DMS53 (cell line): Measurements from ENCODE around the gene SLC30A1.
"Not testable (repeated sequence)": the region's sequence is repeated elsewhere in the genome, so short reads cannot be mapped to it uniquely, and the experiment has no call there.

Experiments used
- DNase-seq: peaks from one replicate; lab custom pipeline; 2025; lab: John Stamatoyannopoulos, UW

The SLC30A1 gene

DNA sequence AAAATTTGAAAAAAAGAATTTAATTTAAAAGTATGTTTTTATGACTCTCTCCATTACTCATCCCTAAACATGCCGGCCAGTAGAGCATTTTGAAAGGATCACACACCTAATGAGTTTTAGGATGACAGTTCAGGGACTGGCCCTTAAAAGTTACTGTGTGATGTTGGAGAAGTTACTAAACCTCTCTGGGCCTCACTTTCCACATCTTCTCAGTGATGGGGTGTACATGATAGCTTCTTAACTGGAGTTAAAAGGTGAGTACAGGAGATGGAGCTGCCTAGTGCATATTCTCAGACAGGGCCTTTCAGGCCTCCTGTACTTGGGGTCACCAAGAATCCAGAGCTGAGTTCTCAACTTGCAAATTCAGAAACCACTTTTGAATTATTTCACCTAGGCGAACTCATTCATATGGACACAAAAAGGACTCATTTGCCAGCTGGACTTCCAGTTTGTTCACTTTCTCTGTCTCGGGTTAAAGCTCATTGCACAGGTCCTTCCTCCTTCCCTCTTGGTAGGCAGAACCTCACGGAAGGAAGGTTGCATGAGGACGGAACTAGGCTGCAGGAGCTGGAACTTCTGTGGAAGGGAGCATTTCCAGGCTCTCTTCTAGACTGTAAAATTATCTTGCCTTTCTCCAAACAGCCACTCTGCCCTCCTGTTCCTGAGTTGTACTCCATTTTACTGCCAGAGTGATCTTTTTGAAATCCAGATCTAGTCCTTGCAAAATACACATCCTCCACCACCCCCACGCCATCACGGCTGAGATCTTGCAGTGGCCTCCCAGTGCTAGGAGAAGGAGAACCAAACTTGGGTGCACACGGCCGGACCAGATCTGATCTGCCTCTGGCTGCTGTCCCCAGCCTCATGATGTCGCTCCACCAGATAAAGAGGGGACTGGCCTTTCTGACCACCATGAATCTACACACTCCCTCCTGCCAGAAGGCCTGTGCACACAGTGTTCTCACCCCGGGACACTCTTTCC, 4.3 kb upstream of the SLC30A1 start:
- DNase-seq, result no peak

DNA sequence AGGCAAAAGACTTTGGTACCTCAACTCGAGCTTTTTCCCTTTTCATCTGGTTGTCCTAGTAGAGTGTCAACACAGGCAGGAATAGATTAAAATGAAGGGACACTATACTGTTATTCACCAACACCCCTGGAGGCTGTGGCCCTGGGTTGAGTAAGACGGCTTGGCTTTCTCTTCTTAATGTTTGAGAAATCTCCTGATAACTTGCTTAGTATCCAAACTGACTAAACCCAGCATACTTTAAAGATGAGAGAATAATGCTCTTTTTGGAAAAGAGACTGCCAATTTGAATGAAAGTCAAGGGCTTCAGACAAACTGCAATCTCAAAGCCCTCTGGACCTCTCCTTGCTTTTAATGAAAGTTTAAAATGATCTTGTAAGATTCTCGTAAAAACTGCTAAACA, 2.6 kb upstream of the SLC30A1 start:
- no peak for DNase-seq

DNA sequence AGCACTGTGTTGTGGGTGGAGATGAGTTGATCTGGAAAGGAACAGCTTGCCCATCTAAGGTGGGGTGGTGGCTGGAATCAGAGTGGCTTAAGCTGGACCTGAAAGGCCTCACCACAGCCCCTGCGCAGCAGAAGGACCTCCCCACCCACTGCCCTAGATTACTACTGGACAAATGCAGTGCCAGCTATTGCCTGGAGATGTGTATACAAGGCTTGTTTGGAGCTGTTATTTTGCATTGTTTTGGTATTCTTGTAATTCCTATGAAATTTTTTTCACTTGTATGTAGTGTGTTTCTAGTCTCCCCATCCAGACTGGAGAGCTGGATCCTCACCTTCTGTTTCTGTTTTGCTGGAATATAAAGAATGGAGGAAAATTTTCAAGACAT, 1.3 kb upstream of the SLC30A1 start:
- no peak for DNase-seq

DNA sequence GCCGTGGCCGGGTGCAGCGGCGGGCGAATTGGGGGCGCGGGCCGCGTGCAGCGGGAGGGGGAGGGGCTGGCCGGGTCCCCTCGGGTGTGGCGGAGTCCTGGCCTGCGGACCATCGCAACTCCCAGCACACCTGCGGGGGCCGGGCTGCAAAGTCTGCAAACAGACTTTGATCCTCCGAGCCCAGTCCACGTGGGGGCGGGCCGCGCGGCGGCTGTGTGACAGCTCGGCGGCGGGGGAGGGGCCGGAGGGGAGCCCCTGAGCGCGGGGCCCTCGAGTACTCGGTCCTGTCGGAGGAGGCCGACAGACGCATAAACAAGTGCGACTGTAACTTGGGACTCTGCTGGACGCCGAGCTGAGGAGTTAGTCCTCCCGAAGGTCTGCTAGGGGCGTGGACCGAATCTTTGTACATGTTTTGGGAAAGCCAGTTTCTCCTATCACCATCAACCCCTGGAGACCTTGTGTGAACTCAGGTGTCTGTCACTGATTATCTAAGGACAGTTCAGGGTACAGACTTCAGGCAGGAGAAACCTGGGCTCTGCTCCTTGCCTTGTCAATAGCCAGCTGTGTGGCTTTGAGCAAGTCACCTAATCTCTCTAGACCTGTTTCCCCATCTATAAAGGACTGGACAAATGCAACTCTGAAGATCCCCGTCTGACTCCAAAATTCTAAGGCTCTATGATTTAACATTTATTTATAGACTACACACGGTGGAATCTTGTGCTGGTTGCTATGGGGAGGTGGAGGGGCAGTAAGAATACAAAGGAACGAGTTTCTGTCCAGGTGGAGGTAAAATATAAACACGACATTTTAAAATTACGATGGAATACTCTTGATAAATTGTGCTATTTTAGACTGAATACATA, 710 bp upstream of the SLC30A1 start:
- peak; percentile 91 for DNase-seq

DNA sequence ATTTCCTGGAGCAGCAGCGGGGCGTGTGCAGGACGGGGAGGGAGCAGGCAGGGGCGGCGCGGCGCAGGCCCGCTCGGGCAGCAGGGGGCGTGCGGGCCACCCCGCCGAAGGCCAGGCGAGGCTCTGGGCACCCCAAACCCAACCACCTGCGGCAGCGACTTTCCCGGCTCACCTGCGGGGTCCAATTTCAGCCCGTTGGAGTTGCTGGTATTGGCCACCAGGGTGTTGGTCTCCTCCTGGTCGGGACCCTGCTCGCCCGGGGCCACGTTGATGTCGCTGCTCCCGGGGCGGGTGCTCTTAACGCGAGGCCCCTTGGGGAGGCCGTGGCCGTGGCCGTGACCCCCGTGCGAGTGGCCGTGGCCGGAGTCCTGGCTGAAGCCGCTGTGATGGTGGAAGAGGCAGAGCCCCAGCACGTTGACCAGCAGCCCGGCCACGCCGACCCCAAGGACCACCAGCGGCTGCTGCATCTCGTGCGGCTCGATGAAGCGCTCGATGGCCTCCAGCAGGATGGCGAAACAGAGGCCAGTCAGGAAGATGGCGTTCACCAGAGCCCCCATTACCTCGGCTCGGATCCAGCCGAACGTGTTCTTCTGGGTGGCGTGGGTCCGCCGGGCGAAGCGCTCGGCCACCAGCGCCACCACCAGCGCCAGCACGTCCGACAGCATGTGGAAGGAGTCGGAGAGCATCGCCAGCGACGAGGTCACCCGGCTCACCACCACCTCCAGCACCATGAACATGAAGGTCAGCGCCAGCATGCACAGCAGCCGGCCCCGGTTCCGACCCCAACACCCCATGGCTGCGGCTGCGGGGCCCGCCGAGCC, 932 bp downstream of the SLC30A1 start:
- DNase-seq, result peak; percentile 85

DNA sequence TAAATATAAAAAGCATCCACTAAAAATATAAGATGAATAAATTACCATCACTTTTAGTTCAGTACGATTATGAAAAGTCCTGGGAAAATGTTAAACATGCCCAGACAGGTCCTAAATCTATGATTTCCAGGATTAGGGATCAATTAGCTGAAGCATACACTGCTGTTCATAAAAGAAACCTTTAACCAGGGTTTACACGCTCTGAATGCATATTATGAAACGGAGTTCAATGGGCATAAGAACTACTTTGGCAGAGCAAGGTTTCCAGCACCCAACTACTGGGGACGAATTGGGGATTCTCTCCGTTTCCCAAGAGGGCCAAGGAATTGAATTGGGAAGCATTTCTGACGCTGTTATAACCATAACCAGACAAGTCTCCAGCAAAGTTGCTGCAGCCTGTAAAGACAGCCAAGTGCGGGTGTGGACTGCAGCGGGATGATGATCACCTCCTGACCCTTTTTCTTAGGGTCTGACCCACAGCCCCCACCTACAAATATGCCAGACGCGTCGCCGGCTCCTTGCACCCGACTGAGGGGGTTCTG, 1.6 kb downstream of the SLC30A1 start:
- no peak for DNase-seq

DNA sequence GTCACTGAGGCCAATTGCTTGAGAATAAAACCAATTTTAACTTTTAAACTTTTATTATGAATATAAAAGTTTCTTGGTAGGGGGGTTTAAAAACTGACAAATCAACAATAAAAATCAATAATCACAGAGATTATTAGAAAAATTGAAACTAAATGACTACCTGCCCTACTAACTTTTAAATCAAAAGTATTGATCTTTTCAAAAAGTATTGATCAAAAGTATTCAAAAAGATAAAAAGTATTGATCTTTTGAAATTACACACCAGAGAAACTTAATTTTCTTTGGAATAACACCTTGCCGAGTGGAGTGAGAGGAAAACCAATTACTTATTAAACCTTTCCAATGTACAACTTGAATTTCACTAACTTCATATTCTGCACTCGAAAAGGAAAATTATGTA, 2.2 kb downstream of the SLC30A1 start:
- DNase-seq, result no peak

DNA sequence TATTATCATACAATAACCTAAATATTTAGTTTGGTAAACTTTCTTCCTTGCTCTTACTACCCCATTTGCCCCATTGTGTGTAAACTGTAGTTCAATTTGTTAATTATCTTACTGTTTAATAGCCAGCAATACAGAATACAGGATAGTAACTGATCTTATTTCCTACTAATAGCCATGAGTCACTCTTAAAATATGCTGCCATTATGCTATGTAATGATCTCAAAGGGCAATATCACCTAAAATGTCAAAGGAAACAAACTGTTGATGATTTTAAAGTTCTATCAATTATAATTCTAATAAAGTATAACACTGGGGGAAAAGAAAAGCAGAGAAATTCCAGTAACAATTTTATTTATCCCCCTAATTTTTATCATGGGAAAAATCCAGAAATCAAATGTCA, 4.3 kb downstream of the SLC30A1 start:
- DNase-seq, result no peak

DNA sequence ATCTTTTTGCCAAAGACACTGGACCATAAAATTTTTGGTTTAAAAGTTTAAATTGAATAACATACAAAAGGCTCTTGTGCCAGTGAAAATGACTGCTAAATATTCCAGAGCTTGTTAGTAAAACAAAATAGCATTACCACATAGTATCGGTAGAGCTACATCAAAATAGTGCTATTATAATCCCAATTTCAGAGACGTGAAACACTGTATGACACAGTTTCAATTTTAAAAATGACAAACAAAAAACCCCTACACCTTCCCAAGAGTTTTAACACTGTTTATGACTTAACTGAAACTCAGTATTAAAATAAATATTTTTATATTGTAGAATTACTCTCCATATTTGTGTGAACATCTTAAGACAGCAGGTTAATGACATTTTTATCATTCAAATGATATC, 7.0 kb downstream of the SLC30A1 start:
- DNase-seq, result no peak

DNA sequence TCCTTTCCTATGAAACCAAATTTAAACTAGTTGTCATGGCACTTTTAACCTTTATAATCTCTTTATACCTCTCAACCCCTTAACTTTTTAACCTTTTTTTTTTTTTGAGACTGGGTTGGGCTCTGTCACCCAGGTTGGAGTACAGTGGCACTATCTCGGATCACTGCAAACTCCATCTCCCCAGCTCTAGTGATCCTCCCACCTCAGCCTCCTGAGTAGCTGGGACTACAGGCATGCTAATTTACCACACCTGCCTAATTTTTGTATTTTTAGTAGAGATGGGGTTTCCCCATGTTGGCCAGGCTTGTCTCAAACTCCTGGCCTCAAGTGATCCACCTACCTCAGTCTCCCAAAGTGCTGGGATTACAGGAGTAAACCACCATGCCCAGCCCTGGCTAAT, 8.6 kb downstream of the SLC30A1 start:
- DNase-seq, result not testable (repeated sequence)

DNA sequence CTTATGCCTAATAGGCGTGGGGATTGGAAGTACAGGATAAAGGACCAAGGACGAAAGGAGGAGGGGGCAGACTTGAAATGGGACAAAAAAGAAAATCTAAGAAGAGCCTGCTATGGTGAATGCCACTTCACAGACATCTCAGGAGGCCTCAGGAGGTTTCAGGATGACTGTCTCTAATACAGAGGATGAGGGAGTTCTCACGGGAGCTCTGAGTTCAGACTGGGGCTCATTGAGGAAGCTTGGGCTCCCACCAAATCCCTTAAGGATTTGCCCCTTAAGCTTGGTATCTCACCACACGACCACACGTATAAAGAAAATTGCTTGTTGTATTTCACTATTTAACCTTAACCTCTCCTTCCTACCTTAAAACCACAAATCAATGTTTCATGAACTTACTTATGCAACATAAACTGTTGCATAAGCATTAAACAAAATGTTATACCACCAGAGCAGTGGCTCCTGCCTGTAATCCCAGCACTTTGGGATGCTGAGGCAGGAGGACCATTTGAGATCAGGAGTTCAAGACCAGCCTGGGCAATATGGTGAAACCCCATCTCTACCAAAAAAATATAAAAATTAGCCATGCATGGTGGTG, 12.4 kb downstream of the SLC30A1 start:
- DNase-seq, result no peak

DNA sequence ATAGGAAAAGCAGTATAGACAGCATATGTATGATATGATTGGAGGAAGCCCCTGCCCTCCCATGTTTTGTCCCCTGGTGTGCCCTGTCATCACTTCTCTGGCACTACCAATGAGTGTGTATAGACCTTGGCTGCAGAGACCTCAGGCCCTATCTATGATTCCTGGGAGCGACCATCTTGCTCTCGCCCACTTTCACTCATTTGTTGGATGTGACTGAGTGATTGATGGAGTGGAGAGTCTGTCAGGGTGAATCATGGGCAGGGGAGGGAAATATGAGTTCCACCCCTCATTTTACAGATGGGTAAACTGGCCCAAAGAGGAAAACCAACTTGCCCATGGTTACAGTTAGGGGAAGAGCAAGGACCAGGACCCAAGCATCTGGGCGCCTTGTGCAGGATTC, 14.9 kb downstream of the SLC30A1 start:
- DNase-seq, result no peak

DNA sequence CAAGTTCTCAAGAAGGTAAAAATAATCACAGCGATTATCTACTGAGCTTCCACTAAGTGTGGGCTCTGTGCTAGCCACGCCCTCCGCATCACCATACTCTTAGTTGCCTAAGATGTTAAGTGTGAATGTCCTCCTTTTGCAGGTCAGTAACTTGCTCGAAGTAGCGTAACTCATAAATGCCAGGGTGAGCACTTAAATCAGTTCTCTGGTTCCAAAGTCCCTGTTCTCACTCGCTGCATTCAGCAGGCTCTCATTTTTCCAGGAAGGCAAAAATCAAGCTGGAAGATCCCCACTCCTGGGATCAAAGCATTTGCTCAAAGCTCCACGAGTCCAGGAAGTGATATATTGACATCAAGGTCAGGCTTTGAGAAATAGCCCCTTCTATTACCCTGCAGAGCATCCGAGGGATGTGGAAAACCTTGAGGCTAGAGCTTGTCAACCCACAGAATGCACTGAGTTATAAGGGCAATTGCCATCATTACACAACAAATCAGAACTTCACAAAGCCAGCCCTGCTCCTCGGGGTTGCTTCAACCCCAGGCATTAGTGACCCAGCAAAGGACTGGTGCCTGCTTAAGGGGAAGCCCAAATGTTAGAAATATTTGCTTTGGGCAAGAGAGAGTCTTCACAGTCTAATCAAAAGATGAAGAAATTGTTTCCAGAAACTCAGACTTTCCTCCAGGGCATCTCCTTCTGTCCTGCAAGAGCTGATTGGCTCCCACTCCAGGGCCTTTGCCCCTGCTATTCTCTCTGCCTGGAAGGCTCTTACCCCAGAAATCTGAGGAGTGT, 19.5 kb downstream of the SLC30A1 start:
- DNase-seq, result no peak

DNA sequence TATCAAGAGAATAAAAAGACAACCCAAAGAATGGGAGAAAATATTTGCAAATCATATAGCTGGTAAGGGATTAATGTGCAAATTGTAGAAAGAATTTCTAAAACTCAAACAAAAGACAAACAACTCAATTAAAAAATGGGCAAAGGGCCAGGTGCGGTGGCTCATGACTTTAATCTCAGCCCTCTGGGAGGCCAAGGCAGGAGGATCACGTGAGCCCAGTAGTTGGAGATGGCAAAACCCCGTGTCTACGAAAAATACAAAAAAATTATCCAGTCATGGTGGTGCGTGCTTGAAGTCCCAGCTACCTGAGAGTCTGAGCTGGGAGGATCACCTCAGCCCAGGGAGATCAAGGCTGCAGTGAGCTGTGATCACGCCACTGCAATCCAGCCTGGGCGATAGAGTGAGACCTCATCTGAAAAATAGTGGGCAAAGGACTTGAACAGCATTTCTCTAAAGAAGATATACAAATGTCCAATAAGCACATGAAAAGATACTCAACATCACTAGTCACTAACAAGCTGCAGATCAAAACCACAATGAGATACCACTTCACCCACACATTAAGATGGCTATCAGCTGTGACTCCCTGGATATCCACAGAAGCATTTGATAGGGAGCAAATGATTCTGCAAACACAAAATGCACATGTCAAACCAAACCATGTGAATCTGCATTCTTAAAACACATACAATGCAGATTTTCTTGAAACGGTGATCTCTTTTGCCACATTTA, 20.9 kb downstream of the SLC30A1 start:
- no peak for DNase-seq

DNA sequence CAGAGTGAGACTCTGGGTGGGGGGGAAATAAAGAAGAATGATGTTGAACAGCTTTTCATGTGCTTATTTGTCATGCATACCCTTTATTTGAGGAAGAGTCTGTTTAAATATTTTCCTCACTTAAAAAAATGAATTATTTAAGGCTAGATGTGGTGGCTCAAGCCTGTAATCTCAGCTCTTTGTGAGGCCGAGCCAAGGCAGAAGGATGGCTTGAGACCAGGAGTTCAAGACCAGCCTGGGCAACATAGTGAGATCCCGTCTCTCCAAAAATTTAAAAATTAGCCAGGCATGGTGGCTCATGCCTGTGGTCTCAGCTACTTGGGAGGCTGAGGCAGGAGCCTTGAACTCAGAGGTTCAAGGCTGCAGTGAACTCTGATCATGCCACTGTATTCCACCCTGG, 25.4 kb downstream of the SLC30A1 start:
- no peak for DNase-seq

DNA sequence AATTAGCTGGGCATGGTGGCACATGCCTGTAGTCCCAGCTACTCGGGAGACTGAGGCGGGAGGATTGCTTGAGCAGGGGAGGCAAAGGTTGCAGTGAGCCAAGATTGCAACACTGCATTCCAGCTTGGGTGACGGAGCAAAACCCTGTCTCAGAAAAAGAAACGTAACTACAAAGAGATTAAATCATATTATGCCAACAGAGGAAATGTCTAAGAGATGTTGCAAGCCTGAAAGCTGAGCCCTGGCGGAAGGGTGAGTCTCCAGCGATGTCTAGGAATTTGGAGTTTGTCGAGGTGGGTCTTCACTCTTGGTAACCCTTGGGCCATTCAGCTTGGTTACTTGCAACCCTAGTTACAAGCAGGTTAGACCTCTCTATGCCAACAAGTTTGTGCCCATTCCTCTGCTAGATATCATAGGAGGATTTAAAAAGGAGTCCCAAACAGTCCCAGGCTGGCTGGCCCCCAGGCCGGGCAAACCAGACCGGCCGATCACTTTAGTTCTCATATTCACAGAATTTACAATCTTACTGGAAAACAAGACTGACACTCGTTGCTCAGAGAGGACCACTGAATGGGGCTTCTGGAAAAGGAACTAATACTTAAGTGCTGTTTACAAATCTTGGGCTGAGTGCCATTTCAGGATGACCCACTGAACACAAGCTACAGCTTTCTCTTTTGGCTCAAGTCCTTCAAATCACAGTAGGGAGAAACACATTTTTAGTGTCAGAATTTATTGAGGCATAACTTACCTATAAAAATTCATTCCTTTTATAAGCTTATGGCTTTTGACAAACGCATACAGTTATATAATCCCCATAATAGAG, 27.1 kb downstream of the SLC30A1 start:
- DNase-seq, result no peak

DNA sequence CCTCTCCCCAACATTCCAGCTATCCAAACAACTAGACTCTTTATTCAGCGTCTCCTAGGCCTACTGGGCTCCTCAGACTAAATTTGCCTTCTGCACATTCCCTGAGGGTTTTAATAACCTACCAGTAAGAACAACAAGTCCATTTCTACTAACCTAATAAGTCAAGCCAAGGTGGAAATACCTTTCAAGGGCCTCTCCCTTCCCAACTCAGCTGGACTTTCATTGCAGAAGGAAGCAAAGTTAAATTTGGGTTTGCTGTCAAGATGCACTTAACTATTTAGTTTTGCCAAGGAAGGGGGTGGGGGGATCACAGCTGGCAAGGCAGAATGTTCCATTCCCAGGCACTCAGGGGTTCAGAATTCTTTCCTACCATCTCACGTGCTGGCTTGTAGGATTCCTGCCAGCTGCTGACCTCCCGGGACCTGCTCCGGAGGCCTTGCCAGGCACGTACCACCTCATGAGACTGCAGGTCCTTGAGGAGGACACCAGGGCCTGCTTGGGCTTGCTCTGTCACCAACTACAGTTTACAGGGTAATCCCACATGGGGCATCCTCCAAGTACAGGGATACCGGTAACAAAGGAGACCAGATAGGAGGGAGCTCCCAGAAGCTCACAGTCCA, 29.8 kb downstream of the SLC30A1 start:
- DNase-seq, result no peak

DNA sequence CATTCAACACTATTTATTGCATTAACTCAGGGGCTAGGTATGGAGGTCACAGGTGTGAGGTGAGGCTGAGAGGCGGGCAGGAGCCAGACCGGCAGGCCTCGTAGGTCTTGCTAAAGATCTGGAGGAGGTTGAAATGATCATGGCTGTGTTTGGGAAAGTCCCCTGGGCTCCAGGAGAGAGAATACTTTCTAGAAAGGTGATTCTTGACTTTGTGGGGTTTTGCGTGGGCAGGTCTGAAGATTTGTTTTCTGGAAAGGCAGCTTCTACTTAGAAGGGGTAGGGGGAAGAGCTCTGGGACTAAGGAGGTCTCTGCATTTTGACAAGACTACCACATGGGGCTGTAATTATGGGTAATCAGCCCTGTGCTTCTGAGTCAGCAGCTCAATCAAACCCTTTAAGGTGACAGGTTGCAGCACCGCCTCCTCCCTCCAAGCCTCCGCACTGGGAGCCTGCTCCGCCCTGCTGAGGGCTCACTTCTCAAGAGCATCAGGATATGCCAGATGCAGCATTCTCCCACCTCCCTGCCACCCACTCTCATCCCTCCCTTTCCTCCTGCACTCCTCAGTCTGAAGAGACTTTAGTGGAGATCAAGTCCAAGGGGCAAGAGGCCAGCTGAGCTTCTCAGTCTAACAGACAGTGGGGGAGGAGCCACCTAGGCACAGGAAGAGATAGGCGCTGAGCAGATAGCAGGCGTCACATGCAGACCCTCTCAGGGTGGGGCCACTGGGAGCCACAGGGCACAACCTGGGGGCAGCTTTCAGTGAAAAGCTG, 30.5 kb downstream of the SLC30A1 start:
- DNase-seq, result no peak
